Hair follicle dermal papilla cell (primary cell): ENCODE data around the gene E2F4. TPM values are rescaled to one million over a fixed set of nuclear protein-coding genes. Genes with fewer than 3 reads are reported as not detected.
A peak's percentile ranks its signal among the peaks of the same experiment; 100 is the strongest.

Experiments
- small RNA-seq: library from RNA; depleted of rRNA; stranded (forward); fragments of <200 nt; gene quantifications from one replicate; pipeline ENCODE3, GENCODE V24; 2012
- total RNA-seq: library from RNA; depleted of rRNA; stranded (reverse); fragments of >200 nt; gene quantifications from 2 replicates; pipeline ENCODE4 v1.2.3, GENCODE V29; 2012

The E2F4 gene, protein sequence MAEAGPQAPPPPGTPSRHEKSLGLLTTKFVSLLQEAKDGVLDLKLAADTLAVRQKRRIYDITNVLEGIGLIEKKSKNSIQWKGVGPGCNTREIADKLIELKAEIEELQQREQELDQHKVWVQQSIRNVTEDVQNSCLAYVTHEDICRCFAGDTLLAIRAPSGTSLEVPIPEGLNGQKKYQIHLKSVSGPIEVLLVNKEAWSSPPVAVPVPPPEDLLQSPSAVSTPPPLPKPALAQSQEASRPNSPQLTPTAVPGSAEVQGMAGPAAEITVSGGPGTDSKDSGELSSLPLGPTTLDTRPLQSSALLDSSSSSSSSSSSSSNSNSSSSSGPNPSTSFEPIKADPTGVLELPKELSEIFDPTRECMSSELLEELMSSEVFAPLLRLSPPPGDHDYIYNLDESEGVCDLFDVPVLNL
- total RNA-seq: 74.0 and 82.8 TPM in 2 replicates

GRCh38 chr16:67191995-67192681, at the start of gene E2F4:
Gene E2F4 (plus strand): TSS chr16:67192155. CDS start chr16:67192228, 73 bp downstream.

GRCh38 chr16:67150833-67151396, 41.0 kb upstream of the E2F4 start, which contains the start of gene B3GNT9:
Gene B3GNT9 (minus strand): TSS chr16:67150998. CDS start chr16:67150485, 513 bp downstream.

DNA sequence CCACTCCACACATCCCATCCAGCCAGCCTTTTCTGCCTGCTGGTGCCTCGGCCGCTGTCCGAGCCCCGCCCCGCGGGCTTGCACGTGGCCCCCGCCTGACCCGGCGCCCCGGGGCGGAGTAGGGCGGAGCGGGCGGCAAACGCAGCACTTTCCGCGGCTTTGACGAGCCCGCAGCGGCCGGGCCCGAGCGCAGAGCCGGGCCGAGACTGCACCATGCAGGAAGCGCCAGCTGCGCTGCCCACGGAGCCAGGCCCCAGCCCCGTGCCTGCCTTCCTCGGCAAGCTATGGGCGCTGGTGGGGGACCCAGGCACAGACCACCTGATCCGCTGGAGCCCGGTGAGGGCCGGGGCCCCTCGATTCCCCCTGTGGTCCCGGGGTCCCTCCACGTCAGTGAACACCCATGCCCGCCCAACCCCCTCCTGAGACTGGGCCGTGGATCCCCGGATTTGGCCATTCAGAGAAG, 27.3 kb upstream of the E2F4 start, which contains the start of gene HSF4:
TSS of gene HSF4 (plus strand) at position 147 of the 463 bp plus-strand sequence. CDS start at position 214, 67 bp downstream.

DNA sequence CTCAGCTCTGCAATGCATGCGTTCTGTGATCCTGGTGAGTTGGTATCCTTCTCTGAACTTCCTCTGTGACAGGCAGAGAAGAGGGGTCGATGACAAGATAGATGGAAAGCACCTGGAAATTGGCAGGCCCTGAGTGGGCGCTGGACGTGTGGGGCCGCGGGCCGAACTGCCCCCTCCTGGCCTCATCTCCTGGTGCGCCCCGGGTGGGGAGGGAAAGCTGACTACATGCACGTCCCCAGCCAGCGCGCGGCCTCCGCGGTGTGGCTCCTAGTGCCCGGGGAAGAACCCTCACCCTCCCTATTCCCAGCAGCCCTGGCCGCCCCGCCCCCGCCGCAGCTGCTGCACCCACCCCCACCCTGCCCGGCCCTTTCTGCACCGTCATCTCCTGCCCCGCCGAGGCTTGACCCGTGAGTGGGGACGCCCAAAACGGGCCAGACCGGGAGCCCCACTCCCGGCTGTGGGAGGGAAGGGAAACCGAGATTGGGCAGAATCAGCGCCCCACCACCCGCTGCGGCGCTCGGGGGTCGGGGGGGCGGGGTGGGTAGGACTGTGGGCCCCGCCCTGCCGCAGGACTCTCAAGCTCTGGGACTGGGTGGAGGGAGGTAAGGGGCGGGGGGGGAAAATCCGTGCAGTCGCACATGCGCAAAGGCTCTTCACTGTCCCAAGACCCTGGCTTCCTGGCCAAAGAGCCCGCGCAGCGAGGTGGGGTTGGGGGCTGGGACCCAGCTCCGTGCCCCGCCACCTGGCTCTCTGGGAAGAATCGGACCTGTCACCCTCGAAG, 21.6 kb upstream of the E2F4 start, which contains the start of gene NOL3:
TSS of gene NOL3 (plus strand) at position 371 of the 781 bp plus-strand sequence.

DNA sequence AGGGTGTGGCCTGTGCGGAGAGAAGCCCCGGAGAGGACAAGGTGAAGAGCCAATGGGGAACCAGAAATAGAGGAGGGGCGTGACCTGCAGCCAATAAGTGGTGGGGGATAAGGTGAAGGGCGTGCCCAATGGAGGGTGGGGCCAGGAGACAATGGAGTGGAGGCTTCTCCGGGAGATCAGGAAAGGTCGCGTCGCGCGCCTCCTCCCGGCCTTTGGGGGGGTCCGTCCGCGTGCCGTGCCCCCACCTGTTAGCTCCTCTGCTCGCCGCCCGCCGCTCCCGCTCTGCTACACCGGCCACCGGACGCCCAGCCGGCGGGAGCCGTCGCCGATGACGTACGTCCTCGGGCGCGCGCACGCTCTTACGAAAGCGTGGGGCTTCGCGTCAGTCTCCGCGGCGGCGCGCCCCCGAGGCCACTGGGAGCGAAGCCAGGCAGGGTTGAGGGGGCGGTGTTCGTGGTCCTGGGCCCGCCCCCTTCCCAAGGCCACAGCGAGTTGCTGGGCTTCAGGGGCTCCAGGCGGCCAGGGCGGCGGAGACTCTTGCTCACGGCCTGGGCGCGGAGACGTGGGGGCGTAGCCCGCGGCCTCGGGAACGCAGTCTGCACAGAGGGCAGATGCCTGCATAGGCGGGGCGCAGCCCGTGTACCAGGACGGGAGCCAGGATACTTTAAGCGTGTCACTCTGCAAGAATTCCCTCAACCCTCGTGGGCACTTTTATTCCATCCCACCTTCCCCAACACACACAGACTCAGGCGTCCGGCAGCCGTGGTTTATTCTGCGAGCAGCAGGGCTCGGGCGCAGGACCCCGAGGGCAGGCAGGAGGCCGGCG, 8.1 kb upstream of the E2F4 start, which contains the start of gene MATCAP1:
TSS of gene MATCAP1 (minus strand) at position 337 of the 826 bp plus-strand sequence. CDS start 3,353 bp downstream, outside the sequence.

GRCh38 chr16:67190041-67190440, 1.9 kb upstream of the E2F4 start, which contains the start of gene EXOC3L1:
Gene EXOC3L1 (minus strand): TSS chr16:67190136. CDS start chr16:67189676, 460 bp downstream.

DNA sequence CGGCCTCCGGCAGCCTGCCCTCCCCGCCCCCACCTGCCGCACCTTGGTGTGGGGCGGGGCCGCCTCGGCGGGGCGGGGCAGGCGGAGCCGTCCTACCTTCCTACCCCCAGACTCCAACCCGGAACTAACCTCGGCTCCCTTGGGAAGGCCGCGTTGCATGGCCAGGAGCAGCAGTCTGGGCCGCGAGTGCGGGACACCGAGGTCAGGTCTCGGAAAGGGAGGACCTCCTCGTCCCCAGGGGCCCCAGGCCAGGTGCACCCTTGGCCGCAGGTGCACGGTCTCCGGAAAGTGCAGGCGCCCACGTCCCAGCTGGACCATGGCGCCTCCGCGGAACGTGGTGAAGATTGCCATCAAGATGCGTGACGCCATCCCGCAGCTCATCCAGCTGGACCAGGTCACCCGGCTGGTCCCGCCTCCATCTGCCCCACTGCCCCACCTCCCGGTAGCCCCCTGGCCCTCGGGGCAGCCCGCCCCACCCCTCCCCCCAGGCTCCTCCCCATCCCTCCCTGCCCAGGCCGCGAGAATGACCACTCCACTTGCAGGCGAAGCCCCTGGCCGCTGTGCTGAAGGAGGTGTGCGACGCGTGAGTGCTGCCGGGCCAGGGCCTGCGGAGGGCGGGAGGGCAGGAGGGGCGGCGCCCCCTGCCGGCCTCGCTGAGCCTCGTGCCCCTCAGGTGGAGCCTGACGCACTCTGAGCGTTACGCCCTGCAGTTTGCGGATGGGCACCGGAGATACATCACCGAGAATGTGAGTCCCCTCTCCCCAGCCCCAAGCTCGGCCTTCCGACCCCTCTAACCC, 7.3 kb downstream of the E2F4 start, which contains the start of gene ELMO3:
TSS of gene ELMO3 (plus strand) at position 121 of the 797 bp plus-strand sequence. CDS start at position 317, 196 bp downstream.

GRCh38 chr16:67226804-67227566, 35.0 kb downstream of the E2F4 start, which contains the start of gene TMEM208:
Gene TMEM208 (plus strand): TSS chr16:67227130. CDS start chr16:67227219, 89 bp downstream.

GRCh38 chr16:67247192-67248072, 55.5 kb downstream of the E2F4 start, which contains the start of gene FHOD1:
Gene FHOD1 (minus strand): TSS chr16:67247481. CDS start chr16:67247410, 71 bp downstream.

Small RNAs within 50 kb of the gene (small RNA-seq; reads per million reads assigned to genes)
- 0.82 reads per million, percentile 12 among the genes with 10 or more reads in this experiment for gene MIR328

Other genes starting within 250 kb of the E2F4 start
- 0.12 and 0.16 TPM in 2 replicates for gene CES3, start 230.9 kb upstream of the E2F4 start, total RNA-seq
- gene CES4A, start 203.6 kb upstream of the E2F4 start, total RNA-seq: 6.8 and 7.5 TPM in 2 replicates
- gene CBFB, start 163.0 kb upstream of the E2F4 start, total RNA-seq: 42.9 and 47.7 TPM in 2 replicates
- gene PHAF1, start 82.2 kb upstream of the E2F4 start, total RNA-seq: 16.5 and 17.0 TPM in 2 replicates
- 74.3 and 86.0 TPM in 2 replicates for gene B3GNT9, start 41.2 kb upstream of the E2F4 start, total RNA-seq
- gene TRADD, start 32.2 kb upstream of the E2F4 start, total RNA-seq: 17.4 and 20.5 TPM in 2 replicates
- 14.8 and 18.7 TPM in 2 replicates for gene FBXL8, start 32.2 kb upstream of the E2F4 start, total RNA-seq
- 4.5 and 9.6 TPM in 2 replicates for gene HSF4, start 27.4 kb upstream of the E2F4 start, total RNA-seq
- 14.8 and 15.9 TPM in 2 replicates for gene NOL3, start 21.6 kb upstream of the E2F4 start, total RNA-seq
- gene MATCAP1, start 8.2 kb upstream of the E2F4 start, total RNA-seq: 6.3 and 6.6 TPM in 2 replicates
- not detected in 2 replicates for gene EXOC3L1, start 2.0 kb upstream of the E2F4 start, total RNA-seq
- 0.36 and 0.49 TPM in 2 replicates for gene ELMO3, start 7.0 kb downstream of the E2F4 start, total RNA-seq
- 26.4 and 27.9 TPM in 2 replicates for gene TMEM208, start 35.0 kb downstream of the E2F4 start, total RNA-seq
- gene FHOD1, start 55.3 kb downstream of the E2F4 start, total RNA-seq: 24.5 and 36.9 TPM in 2 replicates
- gene SLC9A5, start 56.8 kb downstream of the E2F4 start, total RNA-seq: 3.0 and 4.1 TPM in 2 replicates
- gene PLEKHG4, start 87.4 kb downstream of the E2F4 start, total RNA-seq: 52.7 and 60.0 TPM in 2 replicates
- gene KCTD19, start 134.6 kb downstream of the E2F4 start, total RNA-seq: under 0.01 TPM in 1 of 2 replicates, not detected in the other
- gene LRRC36, start 134.7 kb downstream of the E2F4 start, total RNA-seq: 0.49 TPM in 1 of 2 replicates, not detected in the other
- 0.65 and 0.97 TPM in 2 replicates for gene TPPP3, start 201.3 kb downstream of the E2F4 start, total RNA-seq
- 14.7 and 15.3 TPM in 2 replicates for gene ZDHHC1, start 224.3 kb downstream of the E2F4 start, total RNA-seq
- gene HSD11B2, start 239.0 kb downstream of the E2F4 start, total RNA-seq: not detected in 2 replicates